HG03060 (cell line): ENCODE results near the gene MYCBP.

ENCODE experiments used
- ATAC-seq: cut with Tn5 transposase; IDR thresholded peaks from one replicate; pipeline ENCODE4 v1.9.1; 2021; ENCODE audit warnings: low read depth, moderate number of reproducible peaks; ENCODE audit not compliant: unreplicated experiment

The MYCBP gene

GRCh38 chr1:38826886-38827285 lies 46.3 kb downstream of the MYCBP start:
- ATAC-seq, result no peak

DNA sequence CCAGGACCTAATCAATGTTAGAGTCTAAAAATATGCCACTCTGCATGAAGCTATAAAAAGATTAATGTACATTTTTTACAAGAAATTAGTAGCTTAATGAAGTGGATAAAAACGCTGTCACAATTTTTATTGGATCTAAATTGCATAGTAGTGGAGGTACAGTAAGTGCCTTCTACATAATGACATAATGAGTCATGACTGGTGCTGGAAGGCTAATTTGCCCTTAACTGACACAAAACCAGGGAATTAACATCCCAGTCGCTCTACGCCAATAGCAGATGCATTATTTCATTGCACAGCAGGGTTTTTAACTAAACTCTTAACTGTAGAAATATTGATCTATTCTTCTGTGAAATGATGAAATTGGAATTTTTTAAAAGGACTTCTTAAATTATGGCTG lies 46.9 kb downstream of the MYCBP start:
- no peak for ATAC-seq

GRCh38 chr1:38820860-38821259 lies 52.3 kb downstream of the MYCBP start:
- ATAC-seq, result no peak

- ATAC-seq, result no peak
Measured at GRCh38 chr1:38819516-38819915, 53.6 kb downstream of the MYCBP start.

- no peak for ATAC-seq
Measured at GRCh38 chr1:38819040-38819439, 54.1 kb downstream of the MYCBP start.

- ATAC-seq, result no peak
Measured at GRCh38 chr1:38818175-38818976, 54.8 kb downstream of the MYCBP start.

- ATAC-seq, result no peak
Measured at GRCh38 chr1:38817267-38818174, 55.6 kb downstream of the MYCBP start.

DNA sequence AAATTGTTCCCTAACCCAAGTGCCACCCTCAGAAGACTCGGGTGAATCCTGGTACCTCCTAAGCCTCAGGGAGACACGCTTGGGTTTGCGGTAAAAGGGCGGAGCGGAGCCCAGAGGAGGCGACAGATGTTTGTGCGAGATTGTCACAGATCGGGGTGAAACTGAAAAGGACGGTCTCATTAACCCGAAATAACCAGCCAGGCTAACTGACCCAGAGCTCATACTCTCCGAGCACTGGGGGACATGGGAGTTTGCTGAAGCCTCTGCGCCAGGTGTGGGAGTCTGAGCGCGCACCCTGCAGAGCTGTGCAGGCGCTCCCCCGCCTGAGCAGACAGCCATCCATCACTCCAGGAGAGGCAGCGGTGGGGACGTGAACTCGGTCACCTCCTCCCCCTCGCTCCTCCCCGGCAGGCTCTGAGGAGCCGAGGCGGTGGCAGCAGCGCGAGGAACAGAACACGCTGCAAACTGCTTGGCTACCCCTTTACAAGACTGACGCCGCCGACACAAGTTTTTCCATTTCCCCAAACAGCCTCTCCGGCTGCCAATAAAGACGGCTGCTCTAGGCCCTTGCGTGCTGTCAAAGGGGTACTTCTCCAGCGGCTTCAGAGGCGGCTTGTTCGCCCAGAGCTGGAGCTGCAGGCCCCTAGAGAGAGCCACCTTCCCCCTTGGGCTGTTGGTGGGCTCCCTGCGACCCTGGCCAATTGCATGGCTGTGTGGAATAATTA lies 57.1 kb downstream of the MYCBP start:
- ATAC-seq, result no peak

DNA sequence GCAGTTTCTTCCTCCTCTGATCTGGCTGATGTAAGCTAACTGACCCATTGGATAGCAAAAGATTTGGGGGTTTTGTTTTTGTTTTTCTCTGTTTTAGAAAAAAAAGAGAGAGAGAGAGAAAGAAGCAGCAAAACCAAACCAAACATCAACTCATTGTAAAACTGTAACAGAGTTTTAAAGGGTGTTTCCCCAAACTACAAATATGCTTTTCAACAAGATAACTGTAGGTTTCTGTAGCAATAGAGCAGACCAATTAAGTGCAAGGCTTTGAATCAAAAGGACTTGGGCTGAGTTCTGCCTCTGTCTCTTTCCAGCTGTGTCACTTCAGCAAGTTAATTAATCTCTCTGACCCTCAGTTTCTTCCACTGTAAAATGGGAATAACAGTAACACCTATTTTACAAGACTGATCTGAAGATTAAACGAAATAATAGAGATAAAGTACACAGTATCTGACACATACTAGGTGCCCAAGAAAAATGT lies 58.1 kb downstream of the MYCBP start:
- ATAC-seq, result no peak

- ATAC-seq, result no peak
Measured at GRCh38 chr1:38814444-38814983, 58.6 kb downstream of the MYCBP start.

GRCh38 chr1:38812981-38813380 lies 60.2 kb downstream of the MYCBP start:
- no peak for ATAC-seq
